22Rv1 (cell line): ENCODE results near the gene GLTP.

Source experiments
- H3K27ac ChIP-seq: fragments of 450-650 bp; 2 replicates; pipeline ENCODE4 v1.5.1; 2017
- CTCF ChIP-seq: fragments of 450-650 bp; IDR thresholded peaks from 2 replicates; pipeline ENCODE4 v1.5.1; 2017; ENCODE audit warnings: mild to moderate bottlenecking
- ZFX ChIP-seq: fragments of 450-650 bp; IDR thresholded peaks from 2 replicates; pipeline ENCODE4 v1.6.1; 2017; ENCODE audit warnings: antibody characterized with exemption, borderline replicate concordance

GLTP gene

GRCh38 chr12:109840305-109841074 is 39.9 kb downstream of the GLTP start:
- no peak overlapping the region for H3K27ac ChIP-seq

DNA sequence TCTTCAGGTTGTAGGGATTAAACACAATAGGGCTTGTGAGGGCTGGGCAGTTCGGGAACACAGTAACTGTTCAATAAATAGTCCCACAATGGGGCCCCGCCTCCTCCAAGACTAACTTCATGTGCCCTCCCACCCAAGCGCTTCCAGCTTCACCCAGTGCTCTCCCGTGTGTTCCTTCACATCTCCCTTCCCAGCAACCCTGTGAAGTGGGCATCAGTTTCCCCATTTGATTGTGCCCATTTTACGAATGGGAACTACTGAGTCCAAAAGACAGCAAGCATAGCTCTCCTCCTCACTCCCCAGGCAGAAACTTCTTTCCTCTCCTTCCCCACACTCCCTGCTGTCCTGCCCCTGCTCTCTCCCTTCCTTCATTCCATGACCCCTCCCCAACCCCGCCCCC is 40.9 kb downstream of the GLTP start:
- TF ChIP-seq ZFX (no peak), CTCF (no peak)

More at GRCh38 chr12:109840305-109841074, 39.9 kb downstream of the GLTP start:
- no peak for TF ChIP-seq ZFX
- TF ChIP-seq CTCF, result no peak

GRCh38 chr12:109836916-109837315 is 43.4 kb downstream of the GLTP start:
- TF ChIP-seq ZFX (no peak), CTCF (no peak)
- H3K27ac ChIP-seq, result no peak overlapping the region

More for the DNA sequence above, 40.9 kb downstream of the GLTP start:
- no peak overlapping the region for H3K27ac ChIP-seq

- H3K27ac ChIP-seq, result no peak overlapping the region
- no peak for TF ChIP-seq CTCF
- no peak for TF ChIP-seq ZFX
These were observed 44.5 kb downstream of the GLTP start for GRCh38 chr12:109835827-109836226.

- TF ChIP-seq ZFX (no peak), CTCF (no peak)
- H3K27ac ChIP-seq, result no peak within 1 kb of the TSS
These were observed 46.8 kb downstream of the GLTP start, which contains the start of gene TRPV4 for GRCh38 chr12:109833307-109834189. Gene TRPV4 (minus strand): TSS chr12:109833398. CDS start chr12:109814796, 18,602 bp downstream.

DNA sequence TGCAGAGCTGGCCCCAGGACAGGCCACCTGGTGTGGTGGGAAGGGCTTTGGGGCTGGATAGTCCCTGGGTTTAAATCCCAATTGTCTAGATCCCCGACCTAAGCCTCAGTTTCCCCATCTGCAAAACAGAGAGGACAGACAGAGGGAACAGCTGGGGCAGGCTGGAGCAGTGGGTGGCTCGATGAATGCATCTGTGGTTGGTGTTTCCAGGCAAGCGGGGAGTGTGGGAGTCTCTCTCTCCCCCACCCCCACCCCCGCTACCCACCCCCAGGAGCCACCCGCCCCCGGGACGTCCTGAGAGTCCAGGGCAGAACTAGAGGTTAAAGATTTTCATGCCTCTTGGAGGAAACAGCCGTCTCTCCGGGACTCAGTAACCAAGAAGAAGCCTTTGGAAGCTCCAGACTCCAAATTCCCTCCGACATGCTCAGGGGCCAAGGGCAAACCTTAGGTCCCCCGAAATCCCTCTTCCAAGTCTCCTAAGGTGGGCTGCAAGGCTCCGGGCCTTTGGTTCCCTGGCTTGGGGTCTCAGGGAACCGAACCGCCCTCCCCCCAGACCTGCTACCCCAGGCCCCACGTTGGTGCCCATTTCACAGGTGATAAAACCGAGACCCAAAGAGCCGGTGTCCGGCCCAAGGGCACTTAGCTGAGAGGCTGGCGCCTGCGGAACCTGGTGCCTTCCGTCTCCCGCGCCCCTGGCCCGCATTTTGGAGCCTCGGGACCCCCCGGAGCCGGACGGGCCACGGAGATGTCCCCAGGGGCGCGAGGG is 47.6 kb downstream of the GLTP start:
- no peak overlapping the region for H3K27ac ChIP-seq
- TF ChIP-seq CTCF (no peak), ZFX (no peak)
